GM19467 (cell line): ENCODE results near the gene RNF175.

Source experiments
- ATAC-seq: cut with Tn5 transposase; IDR thresholded peaks from one replicate; pipeline ENCODE4 v1.9.1; 2021; ENCODE audit warnings: mild to moderate bottlenecking, moderate library complexity; ENCODE audit not compliant: unreplicated experiment

Gene RNF175

GRCh38 chr4:153785910-153786721 lies 26.3 kb upstream of the RNF175 start:
- ATAC-seq: no peak

DNA sequence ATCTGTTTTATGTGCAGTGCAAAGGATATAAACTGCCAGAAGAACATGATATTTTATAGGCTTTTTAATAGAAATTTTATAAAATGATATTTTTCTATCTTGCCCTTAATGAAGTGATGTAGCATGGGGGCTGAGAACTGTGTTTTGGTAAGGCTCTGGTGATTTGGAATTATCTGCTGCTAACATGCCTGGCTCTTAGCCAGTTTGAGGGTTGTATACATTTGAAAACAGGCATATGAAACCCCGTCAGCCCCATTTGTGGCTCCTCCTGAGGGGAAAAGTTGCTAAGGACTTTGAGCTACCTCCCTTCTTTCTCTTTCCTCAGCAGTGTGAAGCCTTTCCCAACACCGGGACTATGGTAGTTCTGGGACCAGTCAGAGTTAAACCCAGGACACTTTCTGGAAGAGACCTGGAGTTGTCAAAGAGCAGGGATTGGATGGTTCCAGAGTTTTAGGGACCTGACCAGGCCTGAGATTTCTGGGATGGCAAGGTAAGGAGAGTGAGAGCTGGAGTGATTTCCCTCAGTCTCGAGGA lies 24.4 kb upstream of the RNF175 start:
- no peak for ATAC-seq

DNA sequence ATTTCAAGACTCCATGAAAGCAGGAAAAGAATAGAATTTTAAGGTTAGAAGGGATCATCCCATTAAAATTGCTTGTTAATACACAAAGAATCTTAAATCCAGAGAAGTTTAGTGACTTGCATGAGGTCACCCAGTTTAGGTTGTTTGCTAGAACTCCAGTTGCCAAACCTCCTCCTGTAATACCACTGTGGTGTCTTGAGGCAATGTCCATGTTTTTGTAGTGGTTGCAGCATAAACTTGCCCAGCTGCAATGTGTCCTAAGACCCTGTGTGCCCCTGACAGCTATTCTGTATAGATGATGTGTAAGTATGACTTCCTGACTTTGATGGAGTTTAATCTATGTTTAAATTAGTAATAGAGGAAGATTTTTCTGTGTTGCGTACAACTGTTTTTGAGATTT lies 22.8 kb upstream of the RNF175 start:
- ATAC-seq: no peak

DNA sequence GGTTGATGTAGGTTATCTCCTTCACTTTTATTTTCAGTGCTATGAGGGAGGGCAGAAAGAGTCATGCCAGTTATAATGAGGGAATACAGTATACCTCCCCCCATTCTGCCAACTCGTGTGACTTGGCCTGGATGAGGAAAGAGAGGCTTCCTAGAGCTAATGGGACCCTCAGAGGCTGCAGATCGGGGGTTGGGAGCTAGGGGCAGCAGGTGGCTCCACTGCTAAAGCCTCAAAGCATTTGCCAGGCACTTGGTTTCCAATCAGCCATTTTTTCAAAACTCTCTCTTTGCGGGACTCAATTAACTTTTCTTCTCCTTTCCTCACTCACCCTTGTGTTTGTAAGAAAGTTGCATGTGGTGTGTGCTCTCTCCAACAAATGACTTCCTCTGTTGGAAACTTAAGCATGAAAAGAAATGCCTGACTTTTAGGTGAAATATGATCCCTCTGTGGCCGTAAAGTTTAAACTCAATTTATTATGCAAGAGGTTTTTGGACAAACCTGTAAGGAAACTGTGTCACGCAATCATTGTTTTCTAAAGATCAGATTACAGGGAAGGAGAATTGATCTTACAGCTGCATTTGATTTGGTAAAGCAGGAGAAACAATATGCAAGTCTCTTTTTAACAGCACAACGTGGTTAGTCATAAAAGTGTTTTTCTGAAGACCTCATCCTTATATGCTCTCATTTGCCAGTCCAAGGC lies 22.0 kb upstream of the RNF175 start:
- ATAC-seq: no peak

- peak; percentile 12 for ATAC-seq
These were observed 21.5 kb upstream of the RNF175 start for GRCh38 chr4:153781280-153781679.

- peak; percentile 65 for ATAC-seq
These were observed 21.1 kb upstream of the RNF175 start for GRCh38 chr4:153780876-153781275.

GRCh38 chr4:153780221-153780620 lies 20.4 kb upstream of the RNF175 start:
- ATAC-seq: no peak

GRCh38 chr4:153778383-153778782 lies 18.6 kb upstream of the RNF175 start:
- no peak for ATAC-seq

GRCh38 chr4:153777421-153777820 lies 17.6 kb upstream of the RNF175 start:
- no peak for ATAC-seq

GRCh38 chr4:153776601-153777000 lies 16.8 kb upstream of the RNF175 start:
- ATAC-seq: no peak

DNA sequence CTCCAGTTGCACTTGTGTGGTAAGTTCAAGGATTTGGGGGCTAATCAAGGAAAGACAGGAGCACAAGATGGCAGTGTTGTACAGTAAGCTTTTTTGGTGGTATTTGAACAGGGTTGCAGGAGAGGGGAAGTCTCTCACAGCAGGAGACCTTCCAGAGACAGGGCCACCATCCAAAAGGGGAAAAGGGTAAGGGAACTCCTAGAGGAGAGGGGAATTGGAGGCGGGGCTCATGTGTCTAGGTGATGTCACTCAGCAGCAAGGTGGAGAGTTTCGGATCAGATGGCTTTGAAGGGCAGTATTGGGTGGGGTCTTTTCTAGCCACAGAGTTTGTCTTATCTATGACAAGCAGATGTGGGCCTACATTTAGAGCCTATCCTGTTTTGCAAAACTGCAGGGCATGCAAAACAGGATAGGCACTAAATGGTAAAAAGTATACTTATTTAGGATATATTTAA lies 13.4 kb upstream of the RNF175 start:
- no peak for ATAC-seq

DNA sequence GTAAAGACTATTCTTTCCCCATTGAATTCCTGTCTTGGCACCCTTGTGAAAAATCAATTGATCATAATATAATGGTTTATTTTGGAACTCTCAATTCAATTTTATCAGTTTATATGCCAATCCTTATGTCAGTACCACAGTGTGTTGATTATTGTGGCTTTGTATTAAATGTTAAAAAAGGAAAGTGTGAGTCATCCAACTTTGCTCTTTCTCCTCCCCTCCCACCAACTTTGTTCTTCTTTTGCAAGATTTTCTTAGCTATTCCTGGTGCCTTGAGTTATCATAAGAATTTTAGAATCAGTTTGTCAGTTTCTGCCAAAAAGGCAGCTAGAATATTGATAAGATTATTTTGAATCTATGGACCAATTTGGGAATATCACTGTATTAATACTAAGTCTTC lies 11.2 kb upstream of the RNF175 start:
- no peak for ATAC-seq

GRCh38 chr4:153766758-153767157 lies 6.9 kb upstream of the RNF175 start:
- no peak for ATAC-seq

GRCh38 chr4:153765894-153766293 lies 6.1 kb upstream of the RNF175 start:
- no peak for ATAC-seq

DNA sequence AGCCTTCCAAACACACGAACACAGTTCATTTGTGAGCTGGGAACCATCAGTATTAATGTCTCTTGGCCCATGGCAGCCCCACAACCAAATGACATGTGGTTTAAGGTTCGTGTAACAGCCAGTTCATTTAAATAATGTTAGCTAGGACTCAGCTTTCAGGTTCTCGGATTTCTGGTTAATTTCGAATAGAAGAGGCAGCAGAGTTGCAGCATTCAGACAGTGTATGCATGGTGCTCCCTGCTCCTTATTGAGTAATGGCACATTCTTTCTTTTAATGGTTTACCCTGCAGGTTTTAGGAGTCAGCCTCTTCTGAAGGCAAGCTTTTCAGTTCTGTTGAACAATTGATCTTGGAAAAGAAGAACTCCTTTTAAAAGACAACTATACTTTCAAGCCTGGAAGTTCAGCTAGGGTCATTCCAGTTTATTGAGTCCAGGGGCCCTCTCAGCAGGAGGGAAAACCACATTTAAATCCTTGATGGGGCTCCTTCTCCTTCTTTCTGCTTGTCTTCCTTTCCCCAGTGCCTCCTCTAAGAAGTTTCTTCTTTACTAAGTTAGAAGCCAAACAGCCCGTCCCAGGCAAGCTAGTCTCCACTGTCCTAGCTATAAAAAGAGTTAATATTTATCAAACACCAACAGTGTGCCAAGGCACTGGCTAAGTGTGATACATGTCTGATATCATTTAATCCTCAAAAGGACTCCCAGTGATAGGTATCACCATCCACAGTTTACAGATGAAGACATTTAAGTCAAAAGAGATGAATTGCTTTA lies 5.0 kb upstream of the RNF175 start:
- no peak for ATAC-seq

DNA sequence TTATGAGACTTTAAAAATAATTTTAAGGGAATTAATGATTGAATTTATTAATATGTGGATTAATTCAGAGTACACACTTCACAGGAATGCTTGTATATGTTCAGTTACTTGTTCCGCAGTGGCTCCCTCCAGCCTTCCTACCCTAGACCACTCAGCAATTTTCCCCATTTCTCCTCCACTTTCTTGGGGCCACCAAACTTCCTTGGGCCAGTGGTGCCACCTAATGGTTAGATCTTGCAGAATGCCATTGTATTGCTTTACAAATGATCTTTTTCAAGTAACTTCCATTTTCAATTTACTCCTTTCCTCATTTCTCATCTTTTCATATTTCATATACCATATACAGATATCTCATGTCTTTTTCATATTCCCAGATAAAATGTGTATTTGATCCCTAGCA lies 3.6 kb upstream of the RNF175 start:
- ATAC-seq: no peak

GRCh38 chr4:153758688-153759406 lies 977 bp downstream of the RNF175 start:
- no peak for ATAC-seq

GRCh38 chr4:153758136-153758535 lies 1.7 kb downstream of the RNF175 start:
- no peak for ATAC-seq

DNA sequence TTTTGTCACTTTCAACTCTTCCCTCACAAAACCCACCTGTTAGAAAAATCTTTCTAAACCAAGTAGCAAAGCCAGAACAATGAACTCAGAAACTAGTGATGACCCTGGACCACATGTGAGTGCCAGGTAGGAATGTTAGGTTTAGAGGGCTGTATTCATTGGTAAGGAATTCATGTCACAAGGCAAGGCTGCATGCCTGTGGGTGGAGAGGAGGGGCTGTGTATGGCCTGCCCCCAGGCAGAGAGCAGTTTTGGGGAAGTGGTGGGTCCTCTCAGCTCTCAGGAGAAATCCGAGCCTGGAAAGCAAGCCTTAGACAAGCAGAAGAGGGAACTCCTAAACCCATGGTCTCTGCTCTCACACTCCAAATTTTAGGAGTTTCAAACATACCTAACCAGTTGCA lies 2.4 kb downstream of the RNF175 start:
- ATAC-seq: no peak

GRCh38 chr4:153755186-153755585 lies 4.6 kb downstream of the RNF175 start:
- ATAC-seq: no peak
